Testis (tissue), 3 donors: Measurements from ENCODE around the gene KCNB1. TPM values are rescaled to one million over a fixed set of nuclear protein-coding genes. Genes with fewer than 3 reads are reported as not detected.

Source experiments
- DNase-seq: peaks from one replicate; pipeline ENCODE4 v3.0.0-alpha.2; 2019
- H3K27ac ChIP-seq, 2 donors: fragments of 200-600 bp; sonication (generic); one replicate each; pipeline ENCODE4 v1.5.1; 2019
- H3K27me3 ChIP-seq: fragments of 200-600 bp; sonication (generic); one replicate; pipeline ENCODE4 v1.5.1; 2019
- H3K36me3 ChIP-seq: fragments of 200-600 bp; sonication (generic); one replicate; pipeline ENCODE4 v1.5.1; 2017; ENCODE audit warnings: low read depth; ENCODE audit errors: missing control alignments
- H3K4me1 ChIP-seq: fragments of 200-600 bp; sonication (generic); one replicate; pipeline ENCODE4 v1.5.1; 2019
- H3K4me3 ChIP-seq, 2 donors: fragments of 200-600 bp; sonication (generic); one replicate each; pipeline ENCODE4 v1.5.1; 2017 to 2019
- H3K9me3 ChIP-seq: fragments of 200-600 bp; sonication (generic); one replicate; pipeline ENCODE4 v1.5.1; 2017
- CTCF ChIP-seq, 3 experiments: fragments of 450-650 bp in 2 of 3; fragments of 200-600 bp in 1 of 3; sonication (generic) in 1 of 3; IDR thresholded peaks; one replicate each; pipeline ENCODE4 v1.5.1; 2016 to 2019; ENCODE audit warnings: antibody characterized with exemption in 3 of 3, mild to moderate bottlenecking in 2 of 3, moderate library complexity in 1 of 3
- POLR2A ChIP-seq: fragments of 450-650 bp; IDR thresholded peaks from one replicate; pipeline ENCODE4 v1.6.1; 2017; ENCODE audit warnings: antibody characterized with exemption, mild to moderate bottlenecking, moderate library complexity
- WGBS, 2 donors: methylation state at CpG; one replicate each; pipeline ENCODE4 v1.1.5; 2018; 5-methylcytosine and 5-hydroxymethylcytosine counted together
- intact Hi-C: fragments of 100-400 bp; cut with DNase I; formaldehyde crosslinking; loops from one replicate; pipeline ENCODE4 v1.15.1; 2023; ENCODE audit warnings: low total_unique reads
- polyA plus RNA-seq: library from polyadenylated mRNA; stranded (reverse); fragments of 350-450 nt; fragmentation: Illumina TruSeq; extraction: RNeasy Lipid Tissue Mini Kit (QIAGEN cat#74804); gene quantifications from one replicate; pipeline ENCODE4 v1.2.3, GENCODE V29; 2014; ENCODE audit warnings: low read depth, low replicate concordance; ENCODE audit not compliant: insufficient read depth
- total RNA-seq, 2 donors: library from RNA; depleted of rRNA; stranded (reverse); fragments of >200 nt; gene quantifications; one replicate each; pipeline ENCODE4 v1.2.3, GENCODE V29; 2016

The KCNB1 gene
- total and polyA plus RNA-seq, 3 donors from 2014 or later, result 1.5 to 4.6 (median 2.3) TPM

- H3K4me1 ChIP-seq, result peaks cover 13% of the 10 kb centered on the region
- H3K27ac ChIP-seq, result no peak overlapping the region
- no peak for DNase-seq
- intact Hi-C loops, result no loop called here
- 88 to 100% methylated on average over 1 of the region's 1 CpG for WGBS, 2 donors
- H3K36me3 ChIP-seq, result no peaks in the 10 kb centered on the region
- no peaks in the 10 kb centered on the region for H3K27me3 ChIP-seq
- no peak for TF ChIP-seq POLR2A
- H3K9me3 ChIP-seq, result no peaks in the 10 kb centered on the region
- no peak overlapping the region for H3K4me3 ChIP-seq
These were observed 88.7 kb downstream of the KCNB1 start for GRCh38 chr20:49393803-49394202.

GRCh38 chr20:49392745-49393144, 89.7 kb downstream of the KCNB1 start:
- Histone ChIP-seq H3K4me3 (no peak overlapping the region), H3K9me3 (no peaks in the 10 kb centered on the region), H3K27ac (no peak overlapping the region), H3K4me1 (peaks cover 12% of the 10 kb centered on the region), H3K27me3 (no peaks in the 10 kb centered on the region), H3K36me3 (no peaks in the 10 kb centered on the region)
- TF ChIP-seq POLR2A (no peak), CTCF (IDR thresholded peaks at IDR 0.05) (no peak)
- no peak for DNase-seq
- 84 to 98% methylated on average over 4 of the region's 4 CpGs for WGBS, 2 donors
- intact Hi-C loops, result no loop called here

GRCh38 chr20:49391404-49392245, 90.8 kb downstream of the KCNB1 start:
- WGBS, 2 donors, result 68 to 73% methylated on average over 7 of the region's 7 CpGs
- H3K27me3 ChIP-seq, result no peaks in the 10 kb centered on the region
- no peak for DNase-seq
- no peak overlapping the region for H3K27ac ChIP-seq
- intact Hi-C loops, result no loop called here
- H3K9me3 ChIP-seq, result no peaks in the 10 kb centered on the region
- no peak overlapping the region for H3K4me3 ChIP-seq
- peaks cover 8% of the 10 kb centered on the region for H3K4me1 ChIP-seq
- H3K36me3 ChIP-seq, result no peaks in the 10 kb centered on the region
- no peak for TF ChIP-seq POLR2A
- no peak for TF ChIP-seq CTCF (IDR thresholded peaks at IDR 0.05)

GRCh38 chr20:49389854-49390253, 92.6 kb downstream of the KCNB1 start:
- DNase-seq, result no peak
- intact Hi-C loops, result loop anchor here (10.0 kb wide), 1 partner anchor 55 kb away; no protein-coding TSS in a partner anchor
- no peak for TF ChIP-seq POLR2A
- no peak for TF ChIP-seq CTCF (IDR thresholded peaks at IDR 0.05)
- H3K27ac ChIP-seq, result no peak overlapping the region
- peaks cover 7% of the 10 kb centered on the region for H3K4me1 ChIP-seq
- no peaks in the 10 kb centered on the region for H3K9me3 ChIP-seq
- no peak overlapping the region for H3K4me3 ChIP-seq
- 66 to 67% methylated on average over 2 of the region's 2 CpGs for WGBS, 2 donors
- no peaks in the 10 kb centered on the region for H3K36me3 ChIP-seq
- H3K27me3 ChIP-seq, result no peaks in the 10 kb centered on the region

GRCh38 chr20:49388744-49389143, 93.7 kb downstream of the KCNB1 start:
- Histone ChIP-seq H3K27ac (no peak overlapping the region), H3K4me3 (no peak overlapping the region), H3K9me3 (no peaks in the 10 kb centered on the region), H3K4me1 (peaks cover 4% of the 10 kb centered on the region), H3K27me3 (no peaks in the 10 kb centered on the region), H3K36me3 (no peaks in the 10 kb centered on the region)
- TF ChIP-seq POLR2A (no peak), CTCF (IDR thresholded peaks at IDR 0.05) (no peak)
- DNase-seq, result no peak
- intact Hi-C loops, result loop anchor here (10.0 kb wide), 1 partner anchor 56 kb away; no protein-coding TSS in a partner anchor
